Gastrocnemius medialis (tissue), 4 donors: ENCODE results near the gene TTC4. TPM values are rescaled to one million over a fixed set of nuclear protein-coding genes. Genes with fewer than 3 reads are reported as not detected.

Source experiments
- ATAC-seq, 2 donors: fragments of 150-250 bp; one replicate each; pipeline ENCODE4 v1.9.1; 2016
- DNase-seq, 2 donors: peaks; one replicate each; pipeline ENCODE4 v3.0.0-alpha.2; 2019
- H3K27ac ChIP-seq, 4 donors: fragments of 200-600 bp; sonication (generic); 1 replicate in 1 of 4; 2 replicates in 3 of 4; pipeline ENCODE4 v1.5.1; 2016 to 2018; ENCODE audit warnings: mild to moderate bottlenecking in 2 of 4, moderate library complexity in 1 of 4
- H3K27me3 ChIP-seq, 3 donors: fragments of 200-600 bp; sonication (generic) in 2 of 3; 1 replicate in 1 of 3; 2 replicates in 2 of 3; pipeline versions ENCODE4 v1.5.1 to v1.6.0; 2016 to 2019; ENCODE audit warnings: mild to moderate bottlenecking in 1 of 3, moderate library complexity in 1 of 3
- H3K36me3 ChIP-seq, 2 donors: fragments of 200-600 bp; sonication (generic) in 1 of 2; one replicate each; pipeline ENCODE4 v1.5.1; 2017 to 2018
- H3K4me1 ChIP-seq, 2 donors: fragments of 200-600 bp; sonication (generic) in 1 of 2; one replicate each; pipeline ENCODE4 v1.5.1; 2016 to 2017; ENCODE audit warnings: mild to moderate bottlenecking in 2 of 2
- H3K4me3 ChIP-seq, 4 donors: fragments of 200-600 bp; sonication (generic) in 3 of 4; 1 replicate in 1 of 4; 2 replicates in 3 of 4; pipeline ENCODE4 v1.5.1; 2016 to 2019; ENCODE audit warnings: mild to moderate bottlenecking in 2 of 4
- H3K9me3 ChIP-seq, 3 donors: fragments of 200-600 bp; sonication (generic) in 2 of 3; 1 replicate in 1 of 3; 2 replicates in 2 of 3; pipeline ENCODE4 v1.5.1; 2016 to 2019
- POLR2A ChIP-seq, 2 donors: fragments of 450-650 bp; IDR thresholded peaks; one replicate each; pipeline ENCODE4 v1.6.1; 2017; ENCODE audit warnings: antibody characterized with exemption in 2 of 2, mild to moderate bottlenecking in 2 of 2, moderate library complexity in 2 of 2
- in situ Hi-C, 4 donors: fragments of 200-750 bp; cut with MboI; loops; one replicate each; pipeline versions ENCODE4 v1.15.0 to v1.8.0; 2017; ENCODE audit warnings: low sequenced_read_pairs in 4 of 4
- intact Hi-C: fragments of 100-400 bp; cut with DNase I; formaldehyde crosslinking; loops from one replicate; pipeline ENCODE4 v1.15.1; 2023; ENCODE audit warnings: low total_unique reads
- total RNA-seq, 4 donors: library from RNA; depleted of rRNA; stranded (reverse); fragments of >200 nt; gene quantifications; one replicate each; pipeline versions ENCODE4 v1.1.0 to v1.2.3, GENCODE V29; 2016
- TF ChIP-seq, protein P1 (sequence below), 5 experiments: fragments of 450-650 bp in 3 of 5; fragments of 200-600 bp in 2 of 5; sonication (generic) in 2 of 5; IDR thresholded peaks in 4 of 5; conservative IDR thresholded peaks in 1 of 5; 1 replicate in 4 of 5; 2 replicates in 1 of 5; pipeline ENCODE4 v1.5.1; 2016 to 2019; ENCODE audit warnings: antibody characterized with exemption in 5 of 5, mild to moderate bottlenecking in 3 of 5, moderate library complexity in 3 of 5

Gene TTC4
- total RNA-seq, 4 donors from 2014 or later = 26.7 to 44.3 (median 31.4) TPM

GRCh38 chr1:54786778-54787177 lies 71.1 kb downstream of the TTC4 start:
- in situ Hi-C loops (no loop called here), intact Hi-C loops (no loop called here)
- Histone ChIP-seq H3K4me1 (no peaks in the 10 kb centered on the region), H3K36me3 (no peaks in the 10 kb centered on the region), H3K4me3 (no peak overlapping the region), H3K27me3 (peaks cover 0 to 6% (median 0%) of the 10 kb centered on the region in 3 donors), H3K27ac (no peak overlapping the region), H3K9me3 (no peaks in the 10 kb centered on the region)
- DNase-seq (no peak), ATAC-seq (no peak)
- TF ChIP-seq, protein P1, sequence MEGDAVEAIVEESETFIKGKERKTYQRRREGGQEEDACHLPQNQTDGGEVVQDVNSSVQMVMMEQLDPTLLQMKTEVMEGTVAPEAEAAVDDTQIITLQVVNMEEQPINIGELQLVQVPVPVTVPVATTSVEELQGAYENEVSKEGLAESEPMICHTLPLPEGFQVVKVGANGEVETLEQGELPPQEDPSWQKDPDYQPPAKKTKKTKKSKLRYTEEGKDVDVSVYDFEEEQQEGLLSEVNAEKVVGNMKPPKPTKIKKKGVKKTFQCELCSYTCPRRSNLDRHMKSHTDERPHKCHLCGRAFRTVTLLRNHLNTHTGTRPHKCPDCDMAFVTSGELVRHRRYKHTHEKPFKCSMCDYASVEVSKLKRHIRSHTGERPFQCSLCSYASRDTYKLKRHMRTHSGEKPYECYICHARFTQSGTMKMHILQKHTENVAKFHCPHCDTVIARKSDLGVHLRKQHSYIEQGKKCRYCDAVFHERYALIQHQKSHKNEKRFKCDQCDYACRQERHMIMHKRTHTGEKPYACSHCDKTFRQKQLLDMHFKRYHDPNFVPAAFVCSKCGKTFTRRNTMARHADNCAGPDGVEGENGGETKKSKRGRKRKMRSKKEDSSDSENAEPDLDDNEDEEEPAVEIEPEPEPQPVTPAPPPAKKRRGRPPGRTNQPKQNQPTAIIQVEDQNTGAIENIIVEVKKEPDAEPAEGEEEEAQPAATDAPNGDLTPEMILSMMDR (IDR thresholded peaks at IDR 0.05 in 4 of 5, conservative IDR thresholded peaks at IDR 0.05 in 1 of 5) = no peak
- no peak for TF ChIP-seq POLR2A (IDR thresholded peaks at IDR 0.05)

DNA sequence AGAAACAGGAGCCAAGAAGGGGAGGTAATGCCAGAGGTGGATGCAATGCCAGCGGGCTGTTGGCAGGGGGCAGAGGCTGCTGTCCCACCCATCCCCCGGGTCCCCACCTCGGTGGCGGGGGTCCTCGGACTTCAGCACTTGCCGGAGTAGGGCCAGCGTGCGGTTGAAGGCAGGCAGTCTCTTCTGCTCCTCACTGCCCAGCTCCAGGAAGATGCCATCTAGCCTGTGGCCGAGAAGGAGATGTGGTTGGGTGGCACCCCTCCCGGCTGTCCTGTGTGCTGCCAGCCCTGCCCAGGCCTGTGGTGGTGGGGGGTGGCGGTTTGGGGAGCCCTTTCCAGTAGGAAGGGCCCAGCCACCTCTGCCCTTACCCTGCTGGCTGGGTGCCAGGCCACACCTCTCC lies 71.9 kb downstream of the TTC4 start:
- DNase-seq (no peak), ATAC-seq (no peak)
- peaks cover 7 to 14% (median 8%) of the 10 kb centered on the region in 3 donors for H3K27me3 ChIP-seq
- no peak overlapping the region for H3K27ac ChIP-seq
- intact Hi-C loops = no loop called here
- no peaks in the 10 kb centered on the region for H3K4me1 ChIP-seq
- in situ Hi-C loops = no loop called here
- no peak overlapping the region for H3K4me3 ChIP-seq
- no peaks in the 10 kb centered on the region for H3K36me3 ChIP-seq
- no peaks in the 10 kb centered on the region for H3K9me3 ChIP-seq
- TF ChIP-seq, protein P1 (IDR thresholded peaks at IDR 0.05 in 4 of 5, conservative IDR thresholded peaks at IDR 0.05 in 1 of 5) = no peak
- no peak for TF ChIP-seq POLR2A (IDR thresholded peaks at IDR 0.05)

GRCh38 chr1:54788459-54788858 lies 72.8 kb downstream of the TTC4 start:
- Histone ChIP-seq H3K4me1 (no peaks in the 10 kb centered on the region), H3K27me3 (peaks cover 7 to 18% (median 9%) of the 10 kb centered on the region in 3 donors), H3K27ac (no peak overlapping the region), H3K4me3 (no peak overlapping the region), H3K9me3 (no peaks in the 10 kb centered on the region), H3K36me3 (no peaks in the 10 kb centered on the region)
- in situ Hi-C loops = no loop called here
- no peak for DNase-seq
- intact Hi-C loops = no loop called here
- TF ChIP-seq POLR2A (IDR thresholded peaks at IDR 0.05) = no peak
- TF ChIP-seq, protein P1 (IDR thresholded peaks at IDR 0.05 in 4 of 5, conservative IDR thresholded peaks at IDR 0.05 in 1 of 5) = no peak
- ATAC-seq = no peak

DNA sequence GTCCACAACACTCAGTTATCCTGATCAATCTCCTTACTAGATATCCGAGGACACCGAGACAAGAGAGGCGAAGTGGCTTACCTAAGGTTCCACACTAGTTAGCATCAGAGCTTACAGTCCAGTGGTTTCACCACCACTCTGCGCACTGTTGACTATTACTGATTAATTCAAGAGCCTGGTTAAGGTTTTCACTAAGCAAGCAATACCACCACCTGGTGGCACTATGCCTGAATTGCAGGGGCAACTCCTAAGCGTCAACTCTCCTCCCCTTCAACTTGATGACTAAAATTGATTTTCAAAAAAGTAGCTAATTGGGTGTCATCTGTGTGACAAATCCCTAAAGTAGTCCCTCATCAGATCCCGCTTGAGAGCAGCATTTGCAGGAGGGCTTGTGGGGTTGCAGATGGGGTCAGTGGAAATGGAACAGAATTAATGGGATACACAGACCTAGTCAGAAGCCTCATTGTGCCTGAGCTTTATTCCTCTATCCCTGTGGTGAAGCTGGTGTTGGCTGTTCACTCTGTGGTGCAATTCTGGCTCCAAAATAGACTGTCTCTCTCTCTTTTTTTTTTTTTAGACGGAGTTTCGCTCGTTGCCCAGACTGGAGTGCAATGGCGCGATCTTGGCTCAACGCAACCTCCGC lies 76.3 kb downstream of the TTC4 start:
- Histone ChIP-seq H3K27me3 (peaks cover 7 to 18% (median 9%) of the 10 kb centered on the region in 3 donors), H3K4me3 (no peak overlapping the region), H3K9me3 (no peaks in the 10 kb centered on the region), H3K36me3 (no peaks in the 10 kb centered on the region), H3K27ac (no peak overlapping the region), H3K4me1 (no peaks in the 10 kb centered on the region)
- intact Hi-C loops = no loop called here
- ATAC-seq (no peak), DNase-seq (no peak)
- TF ChIP-seq, protein P1 (IDR thresholded peaks at IDR 0.05 in 4 of 5, conservative IDR thresholded peaks at IDR 0.05 in 1 of 5) = no peak
- TF ChIP-seq POLR2A (IDR thresholded peaks at IDR 0.05) = no peak
- in situ Hi-C loops = no loop called here

Other genes starting within 250 kb of the TTC4 start
- 1 to 10 TPM in 2 of 4 donors, under 1 TPM in 2; 0.90 to 3.2 (median 1.2) TPM for gene ACOT11, start 167.6 kb upstream of the TTC4 start, total RNA-seq
- not detected for gene FAM151A, start 92.3 kb upstream of the TTC4 start, total RNA-seq
- gene MROH7, start 74.1 kb upstream of the TTC4 start, total RNA-seq = 1 to 10 TPM in 2 of 4 donors, under 1 TPM in 2; 0.42 to 1.3 (median 0.89) TPM
- 1 to 10 TPM; 4.7 to 8.4 (median 4.9) TPM for gene PARS2, start 48.7 kb downstream of the TTC4 start, total RNA-seq
- under 1 TPM in 3 of 4 donors, not detected in 1; 0.10 to 0.24 (median 0.13) TPM for gene TTC22, start 85.5 kb downstream of the TTC4 start, total RNA-seq
- 100 to 1,000 TPM; 155 to 362 (median 207) TPM for gene DHCR24, start 171.3 kb downstream of the TTC4 start, total RNA-seq